HG03025 (cell line): Measurements from ENCODE around the gene DRAP1.
A peak's percentile ranks its signal among the peaks of the same experiment; 100 is the strongest.
"Not testable (repeated sequence)": the region's sequence is repeated elsewhere in the genome, so short reads cannot be mapped to it uniquely, and the experiment has no call there.

ENCODE experiments used
- ATAC-seq: cut with Tn5 transposase; IDR thresholded peaks from one replicate; pipeline ENCODE4 v1.9.1; 2021; ENCODE audit warnings: mild to moderate bottlenecking, moderate library complexity; ENCODE audit not compliant: unreplicated experiment, low FRiP score

The DRAP1 gene

GRCh38 chr11:65885808-65886536 is 33.3 kb upstream of the DRAP1 start:
- ATAC-seq, result no peak

- ATAC-seq, result no peak
Observed at GRCh38 chr11:65886826-65887722, 32.2 kb upstream of the DRAP1 start.

GRCh38 chr11:65887723-65888162 is 31.5 kb upstream of the DRAP1 start:
- ATAC-seq, result no peak

- ATAC-seq, result peak; percentile 50
Observed at GRCh38 chr11:65888163-65888814, 30.9 kb upstream of the DRAP1 start, which contains the start of gene FIBP. FIBP (minus strand) TSS chr11:65888471; CDS start chr11:65888418, 53 bp downstream.

- ATAC-seq, result peak; percentile 40
Observed at GRCh38 chr11:65890324-65891218, 28.7 kb upstream of the DRAP1 start, which contains the start of gene CCDC85B. CCDC85B (plus strand) TSS chr11:65890673; CDS start chr11:65890784, 111 bp downstream.

- no peak for ATAC-seq
Observed at GRCh38 chr11:65891219-65892136, 27.7 kb upstream of the DRAP1 start.

- ATAC-seq, result not testable (repeated sequence)
Observed at GRCh38 chr11:65892137-65892540, 27.1 kb upstream of the DRAP1 start.

- ATAC-seq, result no peak
Observed at GRCh38 chr11:65892661-65893317, 26.4 kb upstream of the DRAP1 start.

GRCh38 chr11:65894034-65894591 is 25.1 kb upstream of the DRAP1 start:
- no peak for ATAC-seq

- ATAC-seq, result no peak
Observed at GRCh38 chr11:65895482-65895981, 23.7 kb upstream of the DRAP1 start.

- no peak for ATAC-seq
Observed at GRCh38 chr11:65896034-65896999, 22.9 kb upstream of the DRAP1 start.

GRCh38 chr11:65897020-65897471 is 22.2 kb upstream of the DRAP1 start:
- no peak for ATAC-seq

- ATAC-seq, result no peak
Observed at GRCh38 chr11:65898656-65899355, 20.4 kb upstream of the DRAP1 start.

GRCh38 chr11:65899356-65900124 is 19.7 kb upstream of the DRAP1 start:
- ATAC-seq, result no peak
